GM12872 (cell line): ENCODE data around the gene KIFAP3.

Source experiments
- CTCF ChIP-seq: IDR thresholded peaks from 3 replicates; pipeline ENCODE4 v1.5.1; 2011; ENCODE audit warnings: low read depth, mild to moderate bottlenecking, low read length, moderate library complexity; ENCODE audit not compliant: insufficient read depth

Gene KIFAP3

GRCh38 chr1:169892927-169893644 lies 181.4 kb downstream of the KIFAP3 start:
- TF ChIP-seq CTCF: no peak

GRCh38 chr1:169892176-169892926 lies 182.1 kb downstream of the KIFAP3 start:
- no peak for TF ChIP-seq CTCF

- TF ChIP-seq CTCF: no peak
Measured at GRCh38 chr1:169891539-169891885, 183.0 kb downstream of the KIFAP3 start.

- TF ChIP-seq CTCF: no peak
Measured at GRCh38 chr1:169890761-169891538, 183.5 kb downstream of the KIFAP3 start.

- no peak for TF ChIP-seq CTCF
Measured at GRCh38 chr1:169889871-169890270, 184.6 kb downstream of the KIFAP3 start.

- no peak for TF ChIP-seq CTCF
Measured at GRCh38 chr1:169886931-169887330, 187.6 kb downstream of the KIFAP3 start.

GRCh38 chr1:169886422-169886821 lies 188.1 kb downstream of the KIFAP3 start:
- TF ChIP-seq CTCF: no peak
